K562 (cell line): ENCODE measurements around the gene LYSMD4. TPM values are rescaled to one million over a fixed set of nuclear protein-coding genes. Genes with fewer than 3 reads are reported as not detected.

Experiments used
- ATAC-seq: fragments of 200-7000 bp; cut with Tn5 transposase; 3 replicates; pipeline ENCODE4 v1.9.1; 2020; ENCODE audit warnings: moderate library complexity
- BruUV-seq: library from RNA; stranded (reverse); fragments of 400-500 nt; replicated peaks from 2 replicates; lab custom pipeline; 2021; lab: Mats Ljungman, UMichigan
- CTCF ChIA-PET: fragments of 300-600 bp; formaldehyde crosslinking; extraction: SDS; loops from one replicate; lab custom pipeline; 2021; ENCODE audit warnings: low intra/inter-chr PET ratio; lab: Yijun Ruan, JAX
- POLR2A ChIA-PET: fragments of 300-600, 350-650 bp; sonication (Branson Sonifier 250); formaldehyde crosslinking; extraction: SDS; loops from one replicate; lab custom pipeline; 2021; ENCODE audit warnings: antibody characterized with exemption, inconsistent platforms; lab: Yijun Ruan, JAX
- DNase-seq, 4 experiments: peaks; one replicate each; pipeline versions ENCODE4 v3.0.0 to v3.0.0-alpha.2; 2011 to 2018; ENCODE audit warnings: low spot score in 3 of 4, mixed read lengths in 3 of 4; ENCODE audit errors: extremely low read depth in 1 of 4
- FAIRE-seq: peaks from 2 replicates; lab custom pipeline; 2011; peaks lifted over from hg19 to GRCh38; lab: Jason Lieb, UNC
- H2AFZ ChIP-seq: 2 replicates; pipeline ENCODE4 v1.6.0; 2011; ENCODE audit warnings: low read depth, low read length, control low read depth, inconsistent platforms
- H3K27ac ChIP-seq: fragments of 200-600 bp; 3 replicates; pipeline ENCODE4 v1.8.0; 2011; ENCODE audit warnings: low read depth, mild to moderate bottlenecking, control low read depth, inconsistent platforms, low read length, moderate library complexity, mixed read lengths; ENCODE audit errors: extremely low read depth
- H3K27me3 ChIP-seq, 2 experiments: fragments of 300-600 bp in 1 of 2; 2 replicates in 1 of 2; 3 replicates in 1 of 2; pipeline versions ENCODE4 v1.6.0 to v1.8.0; 2011; ENCODE audit warnings: inconsistent platforms in 2 of 2, low read length in 2 of 2, mild to moderate bottlenecking in 1 of 2, mixed read lengths in 1 of 2, moderate library complexity in 1 of 2; ENCODE audit not compliant: control insufficient read depth in 2 of 2, insufficient read depth in 2 of 2
- H3K36me3 ChIP-seq: fragments of 300-600 bp; 3 replicates; pipeline ENCODE4 v1.8.0; 2011; ENCODE audit warnings: mild to moderate bottlenecking, low read length, inconsistent platforms; ENCODE audit not compliant: control insufficient read depth, insufficient read depth
- H3K4me1 ChIP-seq, 2 experiments: fragments of 200-600 bp in 1 of 2; replicated peaks in 1 of 2; 2 replicates in 1 of 2; 3 replicates in 1 of 2; pipeline versions ENCODE4 v1.5.1 to v1.8.0; 2011; ENCODE audit warnings: inconsistent platforms in 2 of 2, low read length in 2 of 2, mild to moderate bottlenecking in 1 of 2, mixed read lengths in 1 of 2, moderate library complexity in 1 of 2; ENCODE audit not compliant: control insufficient read depth in 2 of 2, insufficient read depth in 2 of 2
- H3K4me2 ChIP-seq: 2 replicates; pipeline ENCODE4 v1.6.1; 2011; ENCODE audit warnings: low read length, control low read depth, inconsistent platforms, mixed read lengths; ENCODE audit not compliant: insufficient read depth
- H3K4me3 ChIP-seq: fragments of 200-600 bp; sonication (generic), shearing (Covaris generic); 2 replicates; pipeline ENCODE4 v1.5.1; 2016; ENCODE audit warnings: control low read depth, inconsistent platforms
- H3K79me2 ChIP-seq: fragments of 200-600 bp; 3 replicates; pipeline ENCODE4 v1.8.0; 2011; ENCODE audit warnings: low read length, inconsistent platforms; ENCODE audit not compliant: control insufficient read depth, insufficient read depth
- H3K9ac ChIP-seq, 2 experiments: 2 replicates each; pipeline versions ENCODE4 v1.6.0 to v1.6.1; 2011; ENCODE audit warnings: low read depth in 2 of 2, low read length in 2 of 2, control low read depth in 1 of 2, inconsistent platforms in 1 of 2, mild to moderate bottlenecking in 1 of 2, mixed read lengths in 1 of 2; ENCODE audit not compliant: insufficient read depth in 1 of 2
- H3K9me1 ChIP-seq: one replicate; pipeline ENCODE4 v1.6.0; 2011; ENCODE audit warnings: inconsistent platforms, mild to moderate bottlenecking, low read length, moderate library complexity; ENCODE audit not compliant: control insufficient read depth, insufficient read depth
- H3K9me3 ChIP-seq: replicated peaks from 2 replicates; pipeline ENCODE4 v1.5.1; 2011; ENCODE audit warnings: low read depth, low read length, inconsistent platforms; ENCODE audit not compliant: control insufficient read depth, insufficient read depth
- H4K20me1 ChIP-seq: replicated peaks from 2 replicates; pipeline ENCODE4 v1.6.1; 2011; ENCODE audit warnings: low read length, inconsistent platforms, mixed read lengths; ENCODE audit not compliant: control insufficient read depth, insufficient read depth
- ZNF316 ChIP-seq: fragments of 450-650 bp; IDR thresholded peaks from 2 replicates; pipeline ENCODE4 v1.6.1; 2016
- WGBS: fragments of 100-300 bp; shearing (Covaris generic); methylation state at CpG from one replicate; pipeline ENCODE4 v1.1.6; 2016; ENCODE audit warnings: low coverage, mixed read lengths; ENCODE audit not compliant: insufficient coverage; ENCODE audit errors: missing lambda C conversion rate; 5-methylcytosine and 5-hydroxymethylcytosine counted together
- in situ Hi-C: fragments of 300-500 bp; cut with MboI; formaldehyde crosslinking; loops from 4 replicates; pipeline ENCODE4 v1.15.0; 2018; ENCODE audit warnings: inconsistent platforms, mixed read lengths
- intact Hi-C: fragments of 100-400 bp; cut with micrococcal nuclease; formaldehyde crosslinking; loops from 2 replicates; pipeline ENCODE4 v1.14.2; 2022
- polyA plus RNA-seq, 8 experiments: library from polyadenylated mRNA; depleted of rRNA in 4 of 8; stranded (reverse) in 5 of 8; unstranded in 3 of 8; fragments of >200 nt; fragmentation: Nextera tagmentation in 2 of 8; fragmentation: Illumina TruSeq in 1 of 8; extraction: Ambion mirVana in 2 of 8; extraction: Trizol in 1 of 8; gene quantifications; 2 replicates each; pipeline versions ENCODE4 v1.2.1 to v1.2.3, GENCODE V29; 2011 to 2014; ENCODE audit warnings: inconsistent platforms in 1 of 8, missing spikeins in 1 of 8
- total RNA-seq, 7 experiments: library from RNA; depleted of rRNA in 6 of 7; stranded (reverse); fragments of >200 nt in 6 of 7; fragmentation: Illumina TruSeq in 2 of 7; extraction: Trizol in 2 of 7; gene quantifications; 2 replicates each; pipeline versions ENCODE4 v1.2.1 to v1.2.3, GENCODE V29; 2011 to 2021; ENCODE audit warnings: low replicate concordance in 1 of 7
- TF ChIP-seq, protein P1 (sequence below): fragments of 450-650 bp; IDR thresholded peaks from 2 replicates; pipeline ENCODE4 v1.6.1; 2018; ENCODE audit not compliant: partially characterized antibody

LYSMD4 gene
- total and polyA plus RNA-seq, 9 of the 15 experiments (the other 6 are each of a cell fraction or from before 2014, with no cell fraction given): 0.46 to 3.1 (median 2.0) TPM

DNA sequence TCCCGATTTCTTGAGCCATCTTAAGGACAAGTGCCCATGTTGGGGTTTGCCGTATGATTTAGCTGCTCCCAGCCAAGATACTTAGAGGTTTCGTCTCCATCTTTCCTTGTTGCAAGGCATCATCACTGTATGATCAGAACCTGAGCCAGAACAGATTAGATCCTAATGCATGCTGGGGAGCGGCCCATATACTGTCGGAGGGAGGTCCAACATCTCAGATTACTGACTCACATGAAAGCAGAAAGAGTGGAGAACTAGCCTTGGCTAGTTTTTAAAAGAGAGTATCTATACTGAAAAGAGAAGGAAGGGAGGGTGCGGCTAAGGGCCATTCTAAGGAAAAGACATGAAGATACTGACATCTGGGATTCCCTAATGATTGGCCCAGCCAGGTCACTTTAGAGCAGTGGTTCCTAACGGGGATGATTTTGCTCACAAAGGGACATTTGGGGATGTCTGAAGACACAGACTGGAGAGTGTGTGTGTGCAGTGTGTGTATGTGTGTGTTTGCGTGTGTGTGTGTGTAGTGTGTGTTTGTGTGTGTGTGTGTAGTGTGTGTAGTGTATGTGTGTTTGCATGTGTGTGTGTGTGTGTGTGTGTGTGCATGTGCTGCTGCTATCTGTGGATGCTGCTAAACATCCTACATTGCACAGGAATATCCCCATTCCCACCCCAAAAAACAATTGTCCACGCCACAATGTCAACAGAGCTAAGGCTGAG lies 12.3 kb upstream of the LYSMD4 start:
- H3K36me3 ChIP-seq: no peaks in the 10 kb centered on the region
- FAIRE-seq: no peak
- H3K9me1 ChIP-seq: no peaks in the 10 kb centered on the region
- H4K20me1 ChIP-seq: no peaks in the 10 kb centered on the region
- H3K9ac ChIP-seq: no peak overlapping the region
- CTCF ChIA-PET: no interaction called here
- no peaks in the 10 kb centered on the region for H3K79me2 ChIP-seq
- H3K27me3 ChIP-seq: peaks cover 7 to 30% of the 10 kb centered on the region in 2 experiments; a peak in 4 of 5 replicates
- no peak overlapping the region for H3K4me3 ChIP-seq
- in situ Hi-C loops: loop anchor here (25.0 kb wide), 1 partner anchor 458 kb away; no protein-coding TSS in a partner anchor
- no peak overlapping the region; the same call in 1 of the 2 replicates for H2AFZ ChIP-seq
- TF ChIP-seq, protein P1, sequence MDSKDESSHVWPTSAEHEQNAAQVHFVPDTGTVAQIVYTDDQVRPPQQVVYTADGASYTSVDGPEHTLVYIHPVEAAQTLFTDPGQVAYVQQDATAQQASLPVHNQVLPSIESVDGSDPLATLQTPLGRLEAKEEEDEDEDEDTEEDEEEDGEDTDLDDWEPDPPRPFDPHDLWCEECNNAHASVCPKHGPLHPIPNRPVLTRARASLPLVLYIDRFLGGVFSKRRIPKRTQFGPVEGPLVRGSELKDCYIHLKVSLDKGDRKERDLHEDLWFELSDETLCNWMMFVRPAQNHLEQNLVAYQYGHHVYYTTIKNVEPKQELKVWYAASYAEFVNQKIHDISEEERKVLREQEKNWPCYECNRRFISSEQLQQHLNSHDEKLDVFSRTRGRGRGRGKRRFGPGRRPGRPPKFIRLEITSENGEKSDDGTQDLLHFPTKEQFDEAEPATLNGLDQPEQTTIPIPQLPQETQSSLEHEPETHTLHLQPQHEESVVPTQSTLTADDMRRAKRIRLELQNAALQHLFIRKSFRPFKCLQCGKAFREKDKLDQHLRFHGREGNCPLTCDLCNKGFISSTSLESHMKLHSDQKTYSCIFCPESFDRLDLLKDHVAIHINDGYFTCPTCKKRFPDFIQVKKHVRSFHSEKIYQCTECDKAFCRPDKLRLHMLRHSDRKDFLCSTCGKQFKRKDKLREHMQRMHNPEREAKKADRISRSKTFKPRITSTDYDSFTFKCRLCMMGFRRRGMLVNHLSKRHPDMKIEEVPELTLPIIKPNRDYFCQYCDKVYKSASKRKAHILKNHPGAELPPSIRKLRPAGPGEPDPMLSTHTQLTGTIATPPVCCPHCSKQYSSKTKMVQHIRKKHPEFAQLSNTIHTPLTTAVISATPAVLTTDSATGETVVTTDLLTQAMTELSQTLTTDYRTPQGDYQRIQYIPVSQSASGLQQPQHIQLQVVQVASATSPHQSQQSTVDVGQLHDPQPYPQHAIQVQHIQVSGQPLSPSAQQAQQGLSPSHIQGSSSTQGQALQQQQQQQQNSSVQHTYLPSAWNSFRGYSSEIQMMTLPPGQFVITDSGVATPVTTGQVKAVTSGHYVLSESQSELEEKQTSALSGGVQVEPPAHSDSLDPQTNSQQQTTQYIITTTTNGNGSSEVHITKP: peak; percentile 57
- TF ChIP-seq ZNF316: no peak
- intact Hi-C loops: no loop called here
- 4% methylated on average over 9 of the region's 9 CpGs for WGBS
- POLR2A ChIA-PET: no interaction called here
- H3K9me3 ChIP-seq: no peaks in the 10 kb centered on the region
- H3K4me1 ChIP-seq: no peaks in the 10 kb centered on the region
- ATAC-seq: no peak
- H3K27ac ChIP-seq: no peak overlapping the region
- H3K4me2 ChIP-seq: no peak overlapping the region
- BruUV-seq: no TSS peak
- DNase-seq: no peak
